ENCODE measurements around the gene CCDC185. TPM values are rescaled to one million over a fixed set of nuclear protein-coding genes. Genes with fewer than 3 reads are reported as not detected.

Gene CCDC185
- total RNA-seq, 2 donors from 2014 or later: not detected

DNA sequence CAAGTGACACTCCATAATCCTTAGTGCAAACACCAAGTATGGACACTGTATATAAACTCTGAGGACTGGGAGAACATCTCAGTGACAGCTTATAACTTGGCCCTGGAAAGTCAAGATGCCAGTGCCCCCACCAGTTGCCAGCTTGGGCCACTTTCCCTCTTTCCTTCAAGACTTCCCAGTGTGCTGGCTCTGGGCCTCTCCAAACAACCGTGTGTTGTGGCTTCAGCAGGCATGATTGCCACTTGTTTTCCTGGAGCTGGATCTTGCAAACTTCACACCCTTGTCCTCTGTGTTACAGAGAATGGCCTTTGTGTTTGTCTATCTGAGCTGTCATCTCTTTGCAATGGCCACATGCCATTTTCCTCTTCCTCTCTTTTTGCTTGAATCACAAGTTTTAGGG lies 37.0 kb downstream of the CCDC185 start:
- no peak overlapping the region for H3K27ac Mint-ChIP-seq
- no peak overlapping the region for H3K4me3 Mint-ChIP-seq
- no peaks in the 10 kb centered on the region for H3K27me3 Mint-ChIP-seq
- no peaks in the 10 kb centered on the region for H3K36me3 Mint-ChIP-seq (ENCODE audit: low read depth)
- peaks cover 5% of the 10 kb centered on the region for H3K9me3 Mint-ChIP-seq
- H3K4me1 Mint-ChIP-seq: peaks cover 5% of the 10 kb centered on the region
- no peak for ATAC-seq (replicated peaks)

- Mint-ChIP-seq H3K27me3 (no peaks in the 10 kb centered on the region), H3K9me3 (no peaks in the 10 kb centered on the region), H3K27ac (no peak overlapping the region), H3K4me1 (no peaks in the 10 kb centered on the region), H3K4me3 (no peak overlapping the region), H3K36me3 (ENCODE audit: low read depth) (no peaks in the 10 kb centered on the region)
- no peak for ATAC-seq (replicated peaks)
Measured at GRCh38 chr1:223437151-223437550, 43.9 kb downstream of the CCDC185 start.

DNA sequence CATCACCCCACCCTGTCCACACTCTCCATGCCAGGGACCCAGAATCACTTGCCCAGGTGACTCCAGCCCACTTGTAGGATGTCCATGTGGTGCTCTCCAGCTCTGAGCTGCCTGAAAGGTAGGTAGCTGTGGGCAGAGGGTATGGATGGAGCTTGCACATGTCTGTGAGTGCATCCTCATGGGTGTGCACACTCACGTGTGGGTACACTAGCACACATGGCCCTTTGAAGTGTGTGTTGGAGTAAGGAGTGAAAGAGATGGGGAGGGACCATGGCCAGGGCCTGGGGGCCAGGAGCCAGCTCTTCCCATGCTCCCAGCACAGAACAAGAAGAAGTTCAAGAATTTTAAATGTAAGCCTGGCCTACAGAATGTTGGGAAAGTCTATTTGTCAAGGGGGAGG lies 50.2 kb downstream of the CCDC185 start:
- no peak for ATAC-seq (replicated peaks)
- peaks cover 6% of the 10 kb centered on the region for H3K9me3 Mint-ChIP-seq
- no peaks in the 10 kb centered on the region for H3K4me1 Mint-ChIP-seq
- no peaks in the 10 kb centered on the region for H3K27me3 Mint-ChIP-seq
- no peaks in the 10 kb centered on the region for H3K36me3 Mint-ChIP-seq (ENCODE audit: low read depth)
- H3K27ac Mint-ChIP-seq: no peak overlapping the region
- no peak overlapping the region for H3K4me3 Mint-ChIP-seq

DNA sequence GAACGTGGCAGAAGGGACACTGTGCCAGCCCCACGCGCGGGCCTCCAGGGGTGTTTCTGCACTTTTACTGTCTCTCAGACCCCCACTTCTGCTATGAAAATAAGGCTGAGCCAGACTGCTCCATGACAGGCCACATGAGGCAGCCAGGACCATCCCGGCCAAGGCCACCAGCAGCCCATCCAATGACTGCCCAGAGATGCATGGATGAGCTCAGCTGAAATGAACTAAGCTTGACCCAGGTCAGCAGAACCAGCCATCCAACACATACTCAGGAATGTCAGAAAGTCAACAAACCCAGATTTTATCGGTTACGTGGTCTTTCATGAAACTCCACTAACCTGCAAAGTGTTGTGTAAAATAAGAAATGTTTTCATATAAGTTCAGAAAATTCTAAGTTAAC lies 51.2 kb downstream of the CCDC185 start:
- H3K27me3 Mint-ChIP-seq: no peaks in the 10 kb centered on the region
- H3K4me1 Mint-ChIP-seq: no peaks in the 10 kb centered on the region
- no peak for ATAC-seq (replicated peaks)
- no peak overlapping the region for H3K4me3 Mint-ChIP-seq
- no peaks in the 10 kb centered on the region for H3K36me3 Mint-ChIP-seq (ENCODE audit: low read depth)
- peaks cover 6% of the 10 kb centered on the region for H3K9me3 Mint-ChIP-seq
- no peak overlapping the region for H3K27ac Mint-ChIP-seq

Other genes with a start within 250 kb of the CCDC185 start
- gene SUSD4, start 29.2 kb upstream of the CCDC185 start, total RNA-seq: under 1 TPM; 0.11 to 0.42 TPM

All from activated T-helper 17 cell treated with anti-CD3 and anti-CD28 coated beads, Interleukin-2, amount 50 U/mL, for 72 hours (primary cell).